HCT116 (cell line): ENCODE results near the gene SAMD10.

Experiments
- CTCF ChIP-seq, 3 experiments: fragments of 200-600 bp in 1 of 3; sonication (generic) in 1 of 3; IDR thresholded peaks in 2 of 3; conservative IDR thresholded peaks in 1 of 3; 2 replicates each; pipeline ENCODE4 v1.5.1; 2012 to 2017; ENCODE audit warnings: low read depth in 2 of 3, low read length in 2 of 3, antibody characterized with exemption in 1 of 3, borderline replicate concordance in 1 of 3, control low read depth in 1 of 3, mild to moderate bottlenecking in 1 of 3, mixed read lengths in 1 of 3, mixed run types in 1 of 3, moderate library complexity in 1 of 3; ENCODE audit not compliant: insufficient read depth in 1 of 3
- EGR1 ChIP-seq: IDR thresholded peaks from 2 replicates; pipeline ENCODE4 v1.6.1; 2012; ENCODE audit warnings: low read depth
- EZH2 ChIP-seq: fragments of 200-600 bp; sonication (generic); IDR thresholded peaks from 2 replicates; pipeline ENCODE4 v1.6.1; 2017; ENCODE audit warnings: antibody characterized with exemption, mixed run types
- FOSL1 ChIP-seq: IDR thresholded peaks from 2 replicates; pipeline ENCODE4 v1.6.1; 2012; ENCODE audit warnings: low read depth
- MAX ChIP-seq: IDR thresholded peaks from 2 replicates; pipeline ENCODE4 v1.6.1; 2012
- POLR2A ChIP-seq: IDR thresholded peaks from 2 replicates; pipeline ENCODE4 v1.7.0; 2011; ENCODE audit warnings: borderline replicate concordance; ENCODE audit not compliant: insufficient read depth, insufficient read length; ENCODE audit errors: extremely low read depth
- POLR2AphosphoS5 ChIP-seq: IDR thresholded peaks from 2 replicates; pipeline ENCODE4 v1.6.1; 2011; ENCODE audit warnings: mild to moderate bottlenecking, low read depth, low read length, moderate library complexity
- RAD21 ChIP-seq: IDR thresholded peaks from 2 replicates; pipeline ENCODE4 v1.6.1; 2012; ENCODE audit warnings: low read depth, mild to moderate bottlenecking
- REST ChIP-seq: IDR thresholded peaks from 2 replicates; pipeline ENCODE4 v1.6.1; 2012; ENCODE audit warnings: low read depth
- SIN3A ChIP-seq: IDR thresholded peaks from 2 replicates; pipeline ENCODE4 v1.6.1; 2012; ENCODE audit warnings: low read depth
- SRF ChIP-seq: IDR thresholded peaks from 2 replicates; pipeline ENCODE4 v1.6.1; 2012; ENCODE audit warnings: low read depth
- YY1 ChIP-seq: IDR thresholded peaks from 2 replicates; pipeline ENCODE4 v1.6.1; 2011; ENCODE audit warnings: low read length, low read depth, moderate library complexity, mild to moderate bottlenecking; ENCODE audit not compliant: insufficient replicate concordance; ENCODE audit errors: extremely low read depth
- ZBTB33 ChIP-seq: IDR thresholded peaks from 2 replicates; pipeline ENCODE4 v1.6.1; 2011; ENCODE audit warnings: mild to moderate bottlenecking, low read length, moderate library complexity; ENCODE audit not compliant: insufficient replicate concordance; ENCODE audit errors: extremely low read depth
- ZNF274 ChIP-seq: fragments of 200-500 bp; sonication (Bioruptor generic); IDR thresholded peaks from 2 replicates; pipeline ENCODE4 v1.6.1; 2014; ENCODE audit warnings: mild to moderate bottlenecking, low read depth, low read length, inconsistent platforms

GRCh38 chr20:63966172-63966943, 13.1 kb downstream of the SAMD10 start:
- TF ChIP-seq CTCF (IDR thresholded peaks at IDR 0.05 in 2 of 3, conservative IDR thresholded peaks at IDR 0.05 in 1 of 3; ENCODE audit: borderline replicate concordance in 1 of 3, insufficient read depth in 1 of 3, low read depth in 2 of 3, low read length in 2 of 3): no peak
- no peak for TF ChIP-seq POLR2A
- TF ChIP-seq EZH2: no peak
- TF ChIP-seq YY1: no peak
- TF ChIP-seq REST: no peak
- TF ChIP-seq ZNF274: no peak
- no peak for TF ChIP-seq SIN3A
- no peak for TF ChIP-seq ZBTB33
- no peak for TF ChIP-seq EGR1
- TF ChIP-seq FOSL1: no peak
- no peak for TF ChIP-seq POLR2AphosphoS5
- TF ChIP-seq MAX: no peak
- TF ChIP-seq RAD21: no peak
- no peak for TF ChIP-seq SRF
